Activated CD4-positive, alpha-beta T cell treated with anti-CD3 and anti-CD28 coated beads, Interleukin-2, amount 10 ng/mL, durations not matched to agents 7 days and 5 days (primary cell): ENCODE measurements around the gene CCR6. TPM values are rescaled to one million over a fixed set of nuclear protein-coding genes. Genes with fewer than 3 reads are reported as not detected.
"Not testable (repeated sequence)": the region's sequence is repeated elsewhere in the genome, so short reads cannot be mapped to it uniquely, and the experiment has no call there.

Experiments used
- CTCF ChIA-PET: fragments of 350-600 bp; sonication (Branson Sonifier 250); formaldehyde crosslinking; loops from one replicate; lab custom pipeline; 2021; ENCODE audit warnings: antibody characterized with exemption; lab: Charles Lee
- POLR2A ChIA-PET: fragments of 350-600 bp; sonication (Branson Sonifier 250); formaldehyde crosslinking; loops from one replicate; lab custom pipeline; 2021; ENCODE audit warnings: antibody characterized with exemption; lab: Charles Lee
- DNase-seq: peaks from one replicate; pipeline ENCODE4 v3.0.0-alpha.2; 2020
- H3K27ac Mint-ChIP-seq: one replicate; pipeline ENCODE4 v1.8.0; 2021; ENCODE audit warnings: mild to moderate bottlenecking, moderate library complexity, mixed read lengths
- H3K27me3 Mint-ChIP-seq: one replicate; pipeline ENCODE4 v1.8.0; 2021; ENCODE audit warnings: mixed read lengths
- H3K36me3 Mint-ChIP-seq: one replicate; pipeline ENCODE4 v1.8.0; 2021; ENCODE audit warnings: low read depth, mixed read lengths
- H3K4me1 Mint-ChIP-seq: one replicate; pipeline ENCODE4 v1.8.0; 2021; ENCODE audit warnings: mixed read lengths
- H3K4me3 Mint-ChIP-seq: one replicate; pipeline ENCODE4 v1.8.0; 2021; ENCODE audit warnings: mild to moderate bottlenecking, moderate library complexity, mixed read lengths
- H3K9me3 Mint-ChIP-seq: one replicate; pipeline ENCODE4 v1.8.0; 2021; ENCODE audit warnings: mixed read lengths
- total RNA-seq, 2 experiments: library from RNA; stranded (reverse); gene quantifications; one replicate each; pipeline ENCODE4 v1.2.3, GENCODE V29; 2021

Gene CCR6
- total RNA-seq, 2 experiments from 2014 or later = 6.7 to 7.4 TPM

DNA sequence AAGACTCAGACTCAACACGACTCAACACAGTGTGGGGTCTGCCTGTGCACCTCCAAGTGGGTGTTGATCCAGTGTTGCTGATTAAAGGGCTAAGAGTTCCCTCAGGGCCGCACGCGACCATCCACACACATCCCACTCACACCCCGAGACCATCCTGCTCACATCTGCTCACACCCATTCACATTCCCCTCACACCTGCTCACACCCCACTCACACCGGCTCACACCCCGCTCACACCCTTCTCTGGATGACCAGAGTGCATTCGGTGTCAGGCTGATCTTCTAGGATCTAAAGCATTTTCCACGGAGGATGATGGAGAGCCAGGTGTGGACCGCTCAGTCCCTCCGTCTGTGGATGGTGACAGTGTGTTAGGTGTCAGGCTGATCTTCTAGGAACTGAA lies 48.4 kb downstream of the CCR6 start:
- H3K27me3 Mint-ChIP-seq, POLR2A ChIA-PET, DNase-seq, CTCF ChIA-PET, H3K4me3 Mint-ChIP-seq, H3K9me3 Mint-ChIP-seq, H3K4me1 Mint-ChIP-seq, H3K36me3 Mint-ChIP-seq, H3K27ac Mint-ChIP-seq: not testable (repeated sequence)

DNA sequence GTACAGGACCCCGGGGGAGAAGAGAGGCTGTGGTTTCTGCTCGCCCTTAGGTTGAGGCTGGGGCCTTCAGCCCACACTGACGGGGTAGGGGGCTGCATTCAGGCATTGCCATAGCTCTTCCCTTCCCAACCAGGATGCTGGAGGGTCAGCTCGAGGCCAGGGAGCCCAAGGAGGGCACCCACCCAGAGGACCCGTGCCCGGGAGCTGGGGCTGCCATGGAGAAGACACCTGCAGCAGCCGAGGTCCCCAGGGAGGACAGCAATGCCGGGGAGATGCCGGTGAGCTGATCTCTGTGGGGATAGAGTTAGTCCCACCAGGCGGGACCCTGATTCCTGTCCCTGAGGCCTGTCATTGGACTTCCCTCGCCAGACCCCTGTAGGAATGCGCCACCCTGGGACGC lies 49.1 kb downstream of the CCR6 start:
- POLR2A ChIA-PET, CTCF ChIA-PET, H3K36me3 Mint-ChIP-seq, H3K27me3 Mint-ChIP-seq, H3K4me1 Mint-ChIP-seq, H3K27ac Mint-ChIP-seq, H3K4me3 Mint-ChIP-seq, H3K9me3 Mint-ChIP-seq, DNase-seq: not testable (repeated sequence)

DNA sequence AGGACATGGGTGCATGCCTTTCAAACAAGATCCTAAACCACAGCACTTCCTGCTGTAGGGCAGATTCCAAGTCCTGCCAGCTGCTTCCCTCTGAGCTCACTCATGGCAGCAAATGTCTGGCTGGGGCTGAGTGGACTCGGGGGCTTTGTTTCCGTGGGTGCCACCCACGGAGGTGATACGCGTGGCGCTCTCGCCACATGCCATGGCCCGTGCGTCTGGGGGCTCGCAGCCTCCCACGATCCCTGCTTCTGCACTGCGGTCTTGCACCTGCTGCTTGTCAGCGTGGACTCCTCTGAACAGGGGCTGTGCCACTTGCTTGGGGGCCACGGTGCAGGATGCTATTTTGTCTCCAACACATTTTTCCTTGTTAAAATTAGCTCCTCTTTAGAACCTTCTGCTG lies 54.4 kb downstream of the CCR6 start:
- DNase-seq, CTCF ChIA-PET, POLR2A ChIA-PET, H3K27ac Mint-ChIP-seq, H3K27me3 Mint-ChIP-seq, H3K4me1 Mint-ChIP-seq, H3K36me3 Mint-ChIP-seq, H3K4me3 Mint-ChIP-seq, H3K9me3 Mint-ChIP-seq: not testable (repeated sequence)

DNA sequence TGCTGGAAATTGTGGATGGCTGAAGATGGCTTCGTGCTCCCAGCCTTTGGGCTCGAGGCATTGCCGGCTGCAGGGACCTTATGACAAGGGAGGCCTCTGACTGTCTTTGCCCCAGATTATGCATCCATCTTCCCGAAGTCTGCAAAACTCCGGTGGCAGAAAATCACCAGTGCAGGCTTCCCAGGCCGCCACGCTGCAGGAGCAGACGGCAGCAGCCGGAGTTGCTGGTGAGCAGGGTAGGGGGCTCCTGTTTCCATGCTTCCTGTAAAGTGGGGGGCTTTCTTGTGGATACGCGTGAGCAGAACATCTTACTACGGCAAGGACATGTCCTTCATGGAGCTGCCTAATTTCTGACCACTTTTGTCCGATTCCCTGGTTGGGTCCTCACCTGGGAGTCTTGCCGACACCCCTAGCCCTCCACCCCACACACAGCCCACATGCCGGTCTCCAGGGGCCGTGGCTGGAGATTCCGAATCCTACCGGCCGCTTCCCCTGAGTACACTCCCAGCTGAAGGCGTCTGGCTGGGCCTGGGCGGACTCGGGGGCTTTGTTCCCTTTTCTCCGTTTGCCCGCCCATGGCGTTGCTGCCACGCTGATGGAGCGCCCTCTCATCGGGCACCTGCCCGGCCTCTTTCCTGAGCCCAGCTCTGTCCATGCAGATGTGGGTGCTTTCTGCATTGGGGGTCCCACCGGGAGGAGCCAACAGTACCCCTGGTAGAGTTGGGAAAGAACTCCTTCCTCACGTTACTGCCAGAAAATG lies 56.2 kb downstream of the CCR6 start:
- H3K27ac Mint-ChIP-seq, H3K4me1 Mint-ChIP-seq, H3K4me3 Mint-ChIP-seq, H3K27me3 Mint-ChIP-seq, CTCF ChIA-PET, H3K36me3 Mint-ChIP-seq, H3K9me3 Mint-ChIP-seq, POLR2A ChIA-PET, DNase-seq: not testable (repeated sequence)

DNA sequence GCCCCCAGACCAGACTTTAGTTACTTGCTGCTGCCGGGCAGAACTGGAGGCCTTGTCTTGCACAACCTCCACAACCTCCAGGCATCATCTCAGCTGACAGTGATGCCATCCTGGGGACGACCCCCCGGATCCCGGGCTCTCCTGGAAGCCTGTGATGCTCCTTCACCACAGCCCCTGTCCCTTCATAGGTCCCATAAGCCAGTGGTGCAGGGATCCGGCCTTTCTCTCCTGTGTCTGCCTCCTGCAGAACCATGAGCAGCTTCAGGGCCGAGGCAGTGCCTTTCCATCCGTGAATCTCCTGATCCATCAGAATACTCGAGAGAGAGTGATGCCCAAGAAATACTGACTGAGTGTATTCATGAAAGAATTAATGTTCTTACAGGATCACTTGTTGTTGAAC lies 57.2 kb downstream of the CCR6 start:
- POLR2A ChIA-PET, H3K4me3 Mint-ChIP-seq, H3K9me3 Mint-ChIP-seq, H3K4me1 Mint-ChIP-seq, H3K27ac Mint-ChIP-seq, H3K36me3 Mint-ChIP-seq, H3K27me3 Mint-ChIP-seq, DNase-seq, CTCF ChIA-PET: not testable (repeated sequence)

DNA sequence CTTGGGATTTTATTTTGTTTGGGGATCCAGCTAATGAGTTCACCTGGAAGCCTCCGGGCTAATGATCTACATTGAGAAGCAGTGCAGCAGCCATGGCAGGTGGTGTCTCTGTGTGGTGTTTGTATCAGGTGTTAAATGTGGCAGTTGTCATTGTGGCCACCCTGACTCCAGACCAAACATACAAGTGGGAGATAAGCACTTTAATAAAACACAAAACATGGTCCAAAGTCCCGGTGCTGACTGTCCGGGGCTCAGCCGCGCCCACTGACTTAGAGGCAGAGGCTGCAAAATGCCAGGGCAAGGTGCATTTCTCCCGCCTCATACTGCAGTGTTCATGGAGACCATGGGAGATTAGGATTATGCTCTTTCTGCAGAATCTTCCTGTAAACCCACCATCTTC lies 58.5 kb downstream of the CCR6 start:
- CTCF ChIA-PET, H3K27ac Mint-ChIP-seq, H3K9me3 Mint-ChIP-seq, H3K36me3 Mint-ChIP-seq, H3K4me3 Mint-ChIP-seq, H3K27me3 Mint-ChIP-seq, H3K4me1 Mint-ChIP-seq, POLR2A ChIA-PET, DNase-seq: not testable (repeated sequence)

DNA sequence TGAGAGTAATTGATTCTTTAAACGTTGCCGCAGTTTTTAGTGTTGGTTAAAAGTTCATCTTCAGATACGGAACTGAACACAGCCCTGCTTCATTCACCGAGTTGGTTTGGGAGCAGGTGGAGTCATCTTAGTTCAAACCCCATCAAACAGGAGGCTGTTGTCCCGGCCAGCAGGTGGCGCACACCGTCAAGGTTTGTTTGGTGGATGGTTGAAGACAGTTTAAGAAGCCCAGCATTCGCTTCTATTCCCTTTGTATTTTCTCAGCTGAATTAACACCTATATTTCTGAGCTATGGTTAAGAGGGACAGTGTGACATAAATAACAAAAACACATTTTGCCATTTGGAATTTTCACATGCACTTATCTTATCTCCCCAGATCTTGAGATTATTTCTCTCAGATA lies 60.0 kb downstream of the CCR6 start:
- CTCF ChIA-PET, H3K27me3 Mint-ChIP-seq, POLR2A ChIA-PET, H3K36me3 Mint-ChIP-seq, H3K9me3 Mint-ChIP-seq, H3K27ac Mint-ChIP-seq, H3K4me3 Mint-ChIP-seq, H3K4me1 Mint-ChIP-seq, DNase-seq: not testable (repeated sequence)

DNA sequence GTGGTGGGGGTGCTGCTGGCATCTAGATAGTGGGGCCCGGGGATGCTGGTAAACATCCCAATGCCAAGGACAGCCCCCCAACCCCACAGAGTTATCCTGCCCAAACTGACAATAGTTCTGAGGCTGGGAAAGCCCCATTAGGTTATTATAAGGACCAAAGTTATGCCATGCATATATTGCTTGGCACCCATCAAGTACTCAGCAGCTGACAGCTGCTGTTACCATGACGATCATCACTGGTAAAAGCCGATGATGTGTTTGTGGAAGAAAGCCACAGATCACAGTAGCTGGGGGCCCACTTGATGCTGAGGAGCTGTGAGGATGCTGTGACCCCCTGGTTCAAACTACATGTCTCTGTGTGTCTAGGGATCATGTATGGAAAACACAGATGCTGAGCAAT lies 62.2 kb downstream of the CCR6 start:
- POLR2A ChIA-PET, H3K27me3 Mint-ChIP-seq, CTCF ChIA-PET, H3K4me1 Mint-ChIP-seq, DNase-seq, H3K4me3 Mint-ChIP-seq, H3K9me3 Mint-ChIP-seq, H3K36me3 Mint-ChIP-seq, H3K27ac Mint-ChIP-seq: not testable (repeated sequence)

DNA sequence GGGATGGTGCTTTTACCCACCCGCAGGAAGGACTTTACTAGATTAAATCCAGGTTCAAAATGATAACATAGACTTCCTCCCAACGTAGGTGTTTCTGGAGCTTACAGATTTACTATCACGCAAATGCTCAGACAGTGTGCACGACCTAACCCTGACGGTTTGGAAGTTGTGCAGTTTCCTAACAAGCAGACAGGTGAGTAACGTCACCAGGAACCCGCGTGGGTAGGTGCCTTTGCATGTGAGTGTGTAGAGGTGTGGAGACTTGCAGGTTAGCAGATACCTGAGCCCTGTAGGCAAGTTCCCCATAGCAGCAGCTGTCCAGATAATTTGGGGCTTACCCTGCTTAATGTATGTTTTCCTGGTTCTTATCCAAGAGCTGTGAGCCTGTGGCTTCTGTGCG lies 64.4 kb downstream of the CCR6 start:
- H3K27me3 Mint-ChIP-seq, DNase-seq, H3K27ac Mint-ChIP-seq, H3K4me1 Mint-ChIP-seq, H3K4me3 Mint-ChIP-seq, POLR2A ChIA-PET, H3K36me3 Mint-ChIP-seq, H3K9me3 Mint-ChIP-seq, CTCF ChIA-PET: not testable (repeated sequence)

Other genes starting within 250 kb of the CCR6 start
- 100 to 1,000 TPM in 1 of 2 experiments, 10 to 100 TPM in 1; 84.3 to 101 TPM for gene RNASET2, start 166.5 kb upstream of the CCR6 start, total RNA-seq
- 10 to 100 TPM; 20.9 to 23.5 TPM for gene CEP43, start 123.7 kb upstream of the CCR6 start, total RNA-seq
- not detected for gene GPR31, start 34.9 kb downstream of the CCR6 start, total RNA-seq
- gene UNC93A, start 168.2 kb downstream of the CCR6 start, total RNA-seq = not detected
- not detected for gene TTLL2, start 202.0 kb downstream of the CCR6 start, total RNA-seq